Measurements from ENCODE around the gene PIH1D1.

- TF ChIP-seq CTCF (IDR thresholded peaks at IDR 0.05) (no peak), ESRRA (CRISPR knock-in tag; IDR thresholded peaks at IDR 0.05; ENCODE audit: borderline replicate concordance) (no peak), ZNF138 (CRISPR knock-in tag; conservative IDR thresholded peaks at IDR 0.05) (no peak), SMAD4 (CRISPR knock-in tag; IDR thresholded peaks at IDR 0.05) (no peak), ETV6 (CRISPR knock-in tag; IDR thresholded peaks at IDR 0.05) (no peak), NFE2L1 (CRISPR knock-in tag; IDR thresholded peaks at IDR 0.05) (no peak), E2F1 (CRISPR knock-in tag; IDR thresholded peaks at IDR 0.05) (no peak), JUN (CRISPR knock-in tag; IDR thresholded peaks at IDR 0.05) (no peak), CDX4 (CRISPR knock-in tag; IDR thresholded peaks at IDR 0.05; ENCODE audit: borderline replicate concordance) (no peak), STAT6 (CRISPR knock-in tag; conservative IDR thresholded peaks at IDR 0.05; ENCODE audit: low read depth) (no peak), E2F4 (CRISPR knock-in tag; IDR thresholded peaks at IDR 0.05; ENCODE audit: borderline replicate concordance, low read depth) (no peak), ZNF416 (CRISPR knock-in tag; IDR thresholded peaks at IDR 0.05) (no peak), MAX (CRISPR knock-in tag; IDR thresholded peaks at IDR 0.05) (no peak)
These were observed 4.2 kb upstream of the PIH1D1 start for GRCh38 chr19:49455773-49456172.
